Caco-2 (cell line): ENCODE measurements around the gene AK2. TPM values are rescaled to one million over a fixed set of nuclear protein-coding genes. Genes with fewer than 3 reads are reported as not detected.
A peak's percentile ranks its signal among the peaks of the same experiment; 100 is the strongest.
"Not testable (repeated sequence)": the region's sequence is repeated elsewhere in the genome, so short reads cannot be mapped to it uniquely, and the experiment has no call there.

Experiments
- BruUV-seq: library from RNA; stranded (reverse); fragments of 400-500 nt; replicated peaks from 2 replicates; lab custom pipeline; 2021; lab: Mats Ljungman, UMichigan
- CTCF ChIA-PET: fragments of 300-600 bp; sonication (Branson Sonifier 250); formaldehyde crosslinking; loops from one replicate; lab custom pipeline; 2022; ENCODE audit warnings: antibody characterized with exemption; lab: Charles Lee
- POLR2A ChIA-PET: fragments of 300-600 bp; sonication (Branson Sonifier 250); formaldehyde crosslinking; loops from one replicate; lab custom pipeline; 2022; ENCODE audit warnings: antibody characterized with exemption; lab: Charles Lee
- DNase-seq, 2 experiments: peaks; one replicate each; pipeline versions ENCODE4 v3.0.0 to v3.0.0-alpha.2; 2020 to 2022
- H3K27me3 ChIP-seq: replicated peaks from 2 replicates; pipeline ENCODE4 v1.6.0; 2011; ENCODE audit warnings: low read length; ENCODE audit not compliant: control insufficient read depth, insufficient read depth
- H3K36me3 ChIP-seq: 2 replicates; pipeline ENCODE4 v1.5.1; 2011; ENCODE audit warnings: low read length; ENCODE audit not compliant: control insufficient read depth, insufficient read depth
- H3K4me1 ChIP-seq: fragments of 250-450 bp; sonication (Bioruptor Pico); 2 replicates; pipeline ENCODE4 v1.5.1; 2020; ENCODE audit warnings: mild to moderate bottlenecking
- H3K4me3 ChIP-seq: 2 replicates; pipeline ENCODE4 v1.5.1; 2011; ENCODE audit warnings: low read depth, mild to moderate bottlenecking, control low read depth, low read length
- H3K9me3 ChIP-seq: fragments of 250-450 bp; sonication (Bioruptor Pico); 2 replicates; pipeline ENCODE4 v1.5.1; 2020; ENCODE audit warnings: mild to moderate bottlenecking, moderate library complexity
- H3K27ac Mint-ChIP-seq: one replicate; pipeline ENCODE4 v1.8.0; 2022; ENCODE audit warnings: mixed read lengths; ENCODE audit not compliant: unreplicated experiment
- H3K27me3 Mint-ChIP-seq: one replicate; pipeline ENCODE4 v1.8.0; 2022; ENCODE audit warnings: mixed read lengths; ENCODE audit not compliant: insufficient read depth, unreplicated experiment
- H3K36me3 Mint-ChIP-seq: one replicate; pipeline ENCODE4 v1.8.0; 2022; ENCODE audit warnings: mild to moderate bottlenecking, mixed read lengths; ENCODE audit not compliant: insufficient read depth, unreplicated experiment
- H3K4me1 Mint-ChIP-seq: one replicate; pipeline ENCODE4 v1.8.0; 2022; ENCODE audit warnings: low read depth, mixed read lengths; ENCODE audit not compliant: unreplicated experiment
- H3K4me3 Mint-ChIP-seq: one replicate; pipeline ENCODE4 v1.8.0; 2022; ENCODE audit warnings: mild to moderate bottlenecking, moderate library complexity, mixed read lengths; ENCODE audit not compliant: unreplicated experiment
- H3K9me3 Mint-ChIP-seq: one replicate; pipeline ENCODE4 v1.8.0; 2022; ENCODE audit warnings: mixed read lengths; ENCODE audit not compliant: unreplicated experiment
- CTCF ChIP-seq, 2 experiments: fragments of 200-600 bp in 1 of 2; IDR thresholded peaks; 1 replicate in 1 of 2; 2 replicates in 1 of 2; pipeline versions ENCODE4 v1.5.1 to v1.8.0; 2011 to 2022; ENCODE audit warnings: antibody characterized with exemption in 1 of 2, control low read depth in 1 of 2, inconsistent platforms in 1 of 2, low read depth in 1 of 2, low read length in 1 of 2, mild to moderate bottlenecking in 1 of 2, moderate library complexity in 1 of 2; ENCODE audit not compliant: insufficient read depth in 1 of 2, severe bottlenecking in 1 of 2, unreplicated experiment in 1 of 2
- intact Hi-C: fragments of 100-400 bp; cut with micrococcal nuclease; formaldehyde crosslinking; loops from one replicate; pipeline ENCODE4 v1.10.0; 2022; ENCODE audit not compliant: unreplicated experiment
- total RNA-seq: library from RNA; stranded (reverse); gene quantifications from 2 replicates; pipeline ENCODE4 v1.2.3, GENCODE V29; 2022

AK2 gene
- total RNA-seq, 1 experiment from 2014 or later = 127 TPM

GRCh38 chr1:32977546-32978087 lies 59.1 kb downstream of the AK2 start:
- BruUV-seq = no TSS peak
- Mint-ChIP-seq H3K4me3 (no peak overlapping the region), H3K9me3 (no peaks in the 10 kb centered on the region), H3K36me3 (no peaks in the 10 kb centered on the region), H3K27me3 (no peaks in the 10 kb centered on the region), H3K4me1 (peaks cover 6% of the 10 kb centered on the region), H3K27ac (no peak overlapping the region)
- no peak for DNase-seq
- intact Hi-C loops = no loop called here
- Histone ChIP-seq H3K27me3 (no peaks in the 10 kb centered on the region), H3K9me3 (no peaks in the 10 kb centered on the region), H3K4me1 (peaks cover 5% of the 10 kb centered on the region; the same call in 1 of the 2 replicates), H3K36me3 (no peaks in the 10 kb centered on the region), H3K4me3 (no peak overlapping the region)
- ChIA-PET POLR2A (no interaction called here), CTCF (interaction anchor here (0.6 kb wide), 1 partner anchor 44 kb away, joined by 3 read pairs; no protein-coding TSS in a partner anchor)
- no peak for TF ChIP-seq CTCF (IDR thresholded peaks at IDR 0.05; ENCODE audit: insufficient read depth in 1 of 2, low read depth in 1 of 2, low read length in 1 of 2, severe bottlenecking in 1 of 2, unreplicated experiment in 1 of 2)

GRCh38 chr1:32975055-32975454 lies 61.6 kb downstream of the AK2 start:
- H3K4me3 Mint-ChIP-seq, intact Hi-C loops, H3K36me3 Mint-ChIP-seq, H3K4me1 Mint-ChIP-seq, H3K36me3 ChIP-seq, POLR2A ChIA-PET, H3K4me3 ChIP-seq, H3K27ac Mint-ChIP-seq, H3K27me3 ChIP-seq, H3K9me3 Mint-ChIP-seq, BruUV-seq, H3K9me3 ChIP-seq, DNase-seq, H3K27me3 Mint-ChIP-seq, CTCF ChIA-PET, H3K4me1 ChIP-seq: not testable (repeated sequence)

GRCh38 chr1:32973458-32973857 lies 63.2 kb downstream of the AK2 start:
- DNase-seq, H3K4me3 ChIP-seq, H3K36me3 Mint-ChIP-seq, BruUV-seq, POLR2A ChIA-PET, intact Hi-C loops, H3K36me3 ChIP-seq, H3K9me3 ChIP-seq, H3K27me3 Mint-ChIP-seq, H3K27me3 ChIP-seq, H3K27ac Mint-ChIP-seq, H3K4me1 ChIP-seq, CTCF ChIA-PET: not testable (repeated sequence)
- peak overlapping the region; percentile 65 for H3K4me3 Mint-ChIP-seq
- H3K4me1 Mint-ChIP-seq = peaks cover 15% of the 10 kb centered on the region
- H3K9me3 Mint-ChIP-seq = peaks cover 10% of the 10 kb centered on the region

GRCh38 chr1:32972814-32973428 lies 63.8 kb downstream of the AK2 start:
- Histone ChIP-seq H3K36me3 (no peaks in the 10 kb centered on the region), H3K4me3 (peak overlapping the region; percentile 42), H3K4me1 (no peaks in the 10 kb centered on the region), H3K9me3 (no peaks in the 10 kb centered on the region), H3K27me3 (no peaks in the 10 kb centered on the region)
- no peak for TF ChIP-seq CTCF (IDR thresholded peaks at IDR 0.05; ENCODE audit: insufficient read depth in 1 of 2, low read depth in 1 of 2, low read length in 1 of 2, severe bottlenecking in 1 of 2, unreplicated experiment in 1 of 2)
- Mint-ChIP-seq H3K9me3 (peaks cover 10% of the 10 kb centered on the region), H3K36me3 (no peaks in the 10 kb centered on the region), H3K4me1 (peaks cover 15% of the 10 kb centered on the region), H3K4me3 (peak overlapping the region; percentile 65), H3K27ac (no peak overlapping the region), H3K27me3 (peaks cover 11% of the 10 kb centered on the region)
- ChIA-PET POLR2A (no interaction called here), CTCF (no interaction called here)
- no TSS peak for BruUV-seq
- intact Hi-C loops = no loop called here
- peak in 1 of 2 experiments; percentile 32 for DNase-seq
